ENCODE data around the gene ALOXE3.

GRCh38 chr17:8089728-8090127 lies 28.6 kb downstream of the ALOXE3 start:
- TF ChIP-seq, protein P1, sequence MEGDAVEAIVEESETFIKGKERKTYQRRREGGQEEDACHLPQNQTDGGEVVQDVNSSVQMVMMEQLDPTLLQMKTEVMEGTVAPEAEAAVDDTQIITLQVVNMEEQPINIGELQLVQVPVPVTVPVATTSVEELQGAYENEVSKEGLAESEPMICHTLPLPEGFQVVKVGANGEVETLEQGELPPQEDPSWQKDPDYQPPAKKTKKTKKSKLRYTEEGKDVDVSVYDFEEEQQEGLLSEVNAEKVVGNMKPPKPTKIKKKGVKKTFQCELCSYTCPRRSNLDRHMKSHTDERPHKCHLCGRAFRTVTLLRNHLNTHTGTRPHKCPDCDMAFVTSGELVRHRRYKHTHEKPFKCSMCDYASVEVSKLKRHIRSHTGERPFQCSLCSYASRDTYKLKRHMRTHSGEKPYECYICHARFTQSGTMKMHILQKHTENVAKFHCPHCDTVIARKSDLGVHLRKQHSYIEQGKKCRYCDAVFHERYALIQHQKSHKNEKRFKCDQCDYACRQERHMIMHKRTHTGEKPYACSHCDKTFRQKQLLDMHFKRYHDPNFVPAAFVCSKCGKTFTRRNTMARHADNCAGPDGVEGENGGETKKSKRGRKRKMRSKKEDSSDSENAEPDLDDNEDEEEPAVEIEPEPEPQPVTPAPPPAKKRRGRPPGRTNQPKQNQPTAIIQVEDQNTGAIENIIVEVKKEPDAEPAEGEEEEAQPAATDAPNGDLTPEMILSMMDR (IDR thresholded peaks at IDR 0.05): no peak
- TF ChIP-seq POLR2A (IDR thresholded peaks at IDR 0.05): no peak

Data from upper lobe of left lung (tissue), 4 donors.